ENCODE results near the gene DUSP8.

The DUSP8 gene

GRCh38 chr11:1556278-1556902, 15.7 kb downstream of the DUSP8 start:
- DNase-seq (ENCODE audit: extremely low spot score, insufficient read length, low read depth) = no peak
- FAIRE-seq = no peak

- no peak for DNase-seq (ENCODE audit: extremely low spot score, insufficient read length, low read depth)
- FAIRE-seq = no peak
Measured at GRCh38 chr11:1555713-1556153, 16.3 kb downstream of the DUSP8 start.

GRCh38 chr11:1554981-1555712, 16.9 kb downstream of the DUSP8 start:
- FAIRE-seq (no peak), DNase-seq (ENCODE audit: extremely low spot score, insufficient read length, low read depth) (no peak)

- DNase-seq (ENCODE audit: extremely low spot score, insufficient read length, low read depth) = no peak
- FAIRE-seq = no peak
Measured at GRCh38 chr11:1553808-1554594, 18.1 kb downstream of the DUSP8 start.

- DNase-seq (ENCODE audit: extremely low spot score, insufficient read length, low read depth) (no peak), FAIRE-seq (no peak)
Measured at GRCh38 chr11:1549338-1550330, 22.4 kb downstream of the DUSP8 start.

GRCh38 chr11:1548221-1549070, 23.6 kb downstream of the DUSP8 start:
- FAIRE-seq (no peak), DNase-seq (ENCODE audit: extremely low spot score, insufficient read length, low read depth) (no peak)

GRCh38 chr11:1547467-1548098, 24.5 kb downstream of the DUSP8 start:
- DNase-seq (ENCODE audit: extremely low spot score, insufficient read length, low read depth) (no peak), FAIRE-seq (no peak)

- peak; percentile 44 for DNase-seq (ENCODE audit: extremely low spot score, insufficient read length, low read depth)
- FAIRE-seq = no peak
Measured at GRCh38 chr11:1546536-1547466, 25.3 kb downstream of the DUSP8 start.

- DNase-seq (ENCODE audit: extremely low spot score, insufficient read length, low read depth) = no peak
- no peak for FAIRE-seq
Measured at GRCh38 chr11:1546077-1546535, 26.0 kb downstream of the DUSP8 start.

- DNase-seq (ENCODE audit: extremely low spot score, insufficient read length, low read depth) (no peak), FAIRE-seq (no peak)
Measured at GRCh38 chr11:1545432-1545831, 26.6 kb downstream of the DUSP8 start.

- no peak for FAIRE-seq
- no peak for DNase-seq (ENCODE audit: extremely low spot score, insufficient read length, low read depth)
Measured at GRCh38 chr11:1544536-1544935, 27.5 kb downstream of the DUSP8 start.

GRCh38 chr11:1543606-1544263, 28.3 kb downstream of the DUSP8 start:
- no peak for FAIRE-seq
- DNase-seq (ENCODE audit: extremely low spot score, insufficient read length, low read depth) = no peak

GRCh38 chr11:1542267-1542666, 29.8 kb downstream of the DUSP8 start:
- FAIRE-seq = no peak
- DNase-seq (ENCODE audit: extremely low spot score, insufficient read length, low read depth) = no peak

GRCh38 chr11:1541474-1542204, 30.4 kb downstream of the DUSP8 start:
- no peak for DNase-seq (ENCODE audit: extremely low spot score, insufficient read length, low read depth)
- no peak for FAIRE-seq

- no peak for DNase-seq (ENCODE audit: extremely low spot score, insufficient read length, low read depth)
- FAIRE-seq = no peak
Measured at GRCh38 chr11:1540074-1540473, 32.0 kb downstream of the DUSP8 start.

- no peak for FAIRE-seq
- no peak for DNase-seq (ENCODE audit: extremely low spot score, insufficient read length, low read depth)
Measured at GRCh38 chr11:1538153-1538552, 33.9 kb downstream of the DUSP8 start.
